GM12878 (cell line): Measurements from ENCODE around the gene GUCA1A. TPM values are rescaled to one million over a fixed set of nuclear protein-coding genes. Genes with fewer than 3 reads are reported as not detected.

Experiments
- ATAC-seq: fragments of 200-7000 bp; cut with Tn5 transposase; 3 replicates; pipeline ENCODE4 v1.9.1; 2020; ENCODE audit warnings: mild to moderate bottlenecking, moderate library complexity
- BruUV-seq: library from RNA; stranded (reverse); fragments of 400-500 nt; replicated peaks from 2 replicates; lab custom pipeline; 2021; lab: Mats Ljungman, UMichigan
- CTCF ChIA-PET: fragments of 300-600 bp; sonication (Branson Sonifier 250); formaldehyde crosslinking; extraction: SDS; loops from one replicate; lab custom pipeline; 2021; ENCODE audit warnings: inconsistent platforms; lab: Yijun Ruan, JAX
- POLR2A ChIA-PET: fragments of 350-600 bp; formaldehyde crosslinking; extraction: SDS; loops from one replicate; lab custom pipeline; 2021; ENCODE audit warnings: inconsistent platforms; lab: Charles Lee
- RAD21 ChIA-PET: fragments of 300-600 bp; sonication (Branson Sonifier 250); formaldehyde crosslinking; loops from one replicate; lab custom pipeline; 2023; ENCODE audit warnings: antibody characterized with exemption; ENCODE audit not compliant: unreplicated experiment; lab: Charles Lee
- SMC1A ChIA-PET: fragments of 300-600 bp; sonication (Branson Sonifier 250); formaldehyde crosslinking; loops from one replicate; lab custom pipeline; 2023; ENCODE audit not compliant: unreplicated experiment, uncharacterized antibody; lab: Charles Lee
- DNase-seq: peaks from one replicate; pipeline ENCODE4 v3.0.0-alpha.2; 2011; ENCODE audit warnings: low read depth, low spot score
- FAIRE-seq: peaks from 3 replicates; lab custom pipeline; 2011; peaks lifted over from hg19 to GRCh38; lab: Jason Lieb, UNC
- H2AFZ ChIP-seq: 2 replicates; pipeline ENCODE4 v1.6.0; 2011; ENCODE audit warnings: low read depth, low read length, control low read depth; ENCODE audit not compliant: control insufficient read depth
- H3K27ac ChIP-seq: 2 replicates; pipeline ENCODE4 v1.5.1; 2011; ENCODE audit warnings: control low read depth; ENCODE audit not compliant: control insufficient read depth, insufficient read depth
- H3K27me3 ChIP-seq, 2 experiments: replicated peaks in 1 of 2; 2 replicates each; pipeline versions ENCODE4 v1.6.0 to v1.6.1; 2011; ENCODE audit warnings: low read length in 1 of 2; ENCODE audit not compliant: control insufficient read depth in 2 of 2, insufficient read depth in 2 of 2
- H3K36me3 ChIP-seq, 2 experiments: 2 replicates each; pipeline ENCODE4 v1.5.1; 2011; ENCODE audit warnings: low read length in 1 of 2; ENCODE audit not compliant: control insufficient read depth in 2 of 2, insufficient read depth in 2 of 2
- H3K4me1 ChIP-seq: 2 replicates; pipeline ENCODE4 v1.6.1; 2011; ENCODE audit warnings: mild to moderate bottlenecking, low read length, moderate library complexity, mixed read lengths; ENCODE audit not compliant: control insufficient read depth, insufficient read depth
- H3K4me2 ChIP-seq: 2 replicates; pipeline ENCODE4 v1.6.0; 2011; ENCODE audit warnings: control low read depth; ENCODE audit not compliant: control insufficient read depth, insufficient read depth
- H3K4me3 ChIP-seq: fragments of 200-600 bp; sonication (generic); 2 replicates; pipeline ENCODE4 v1.5.1; 2016
- H3K79me2 ChIP-seq: 2 replicates; pipeline ENCODE4 v1.6.0; 2011; ENCODE audit warnings: low read length; ENCODE audit not compliant: control insufficient read depth, insufficient read depth
- H3K9ac ChIP-seq: 2 replicates; pipeline ENCODE4 v1.8.0; 2011; ENCODE audit warnings: low read length, control low read depth, mixed read lengths; ENCODE audit not compliant: control insufficient read depth, insufficient read depth
- H3K9me3 ChIP-seq: replicated peaks from 3 replicates; pipeline ENCODE4 v1.5.1; 2011; ENCODE audit warnings: mild to moderate bottlenecking, low read length; ENCODE audit not compliant: control insufficient read depth, insufficient read depth
- H4K20me1 ChIP-seq: 2 replicates; pipeline ENCODE4 v1.6.0; 2011; ENCODE audit not compliant: control insufficient read depth, insufficient read depth
- ASH2L ChIP-seq: fragments of 300-600, 200-600 bp; sonication (generic); IDR thresholded peaks from 2 replicates; pipeline ENCODE4 v1.6.1; 2017; ENCODE audit warnings: low read depth, mild to moderate bottlenecking, borderline replicate concordance
- BMI1 ChIP-seq: fragments of 450-650 bp; IDR thresholded peaks from 2 replicates; pipeline ENCODE4 v1.6.1; 2016; ENCODE audit warnings: mild to moderate bottlenecking, moderate library complexity, borderline replicate concordance
- ELK1 ChIP-seq: IDR thresholded peaks from 2 replicates; pipeline ENCODE4 v1.6.1; 2012; ENCODE audit warnings: low read depth, low read length, improper control_type of control experiment
- MEF2A ChIP-seq: IDR thresholded peaks from 2 replicates; pipeline ENCODE4 v1.6.1; 2011; ENCODE audit warnings: low read depth, mild to moderate bottlenecking, low read length, moderate library complexity; ENCODE audit not compliant: insufficient read depth
- NRF1 ChIP-seq: conservative IDR thresholded peaks from 2 replicates; pipeline ENCODE4 v1.6.1; 2011; ENCODE audit warnings: mild to moderate bottlenecking, low read depth, low read length, improper control_type of control experiment
- POLR2A ChIP-seq: IDR thresholded peaks from 2 replicates; pipeline ENCODE4 v1.6.1; 2011; ENCODE audit warnings: low read depth, mild to moderate bottlenecking, low read length
- SREBF2 ChIP-seq: IDR thresholded peaks from 2 replicates; pipeline ENCODE4 v1.6.1; 2012; ENCODE audit warnings: mild to moderate bottlenecking, low read length
- ZNF687 ChIP-seq: fragments of 450-650 bp; IDR thresholded peaks from 2 replicates; pipeline ENCODE4 v1.6.1; 2017; ENCODE audit warnings: mild to moderate bottlenecking, moderate library complexity
- WGBS: methylation state at CpG from one replicate; pipeline ENCODE4 v1.1.6; 2016; ENCODE audit warnings: low lambda C conversion rate; ENCODE audit not compliant: insufficient replicate concordance, insufficient coverage; ENCODE audit errors: missing lambda C conversion rate; 5-methylcytosine and 5-hydroxymethylcytosine counted together
- in situ Hi-C: fragments of 300-500 bp; cut with MboI; formaldehyde crosslinking; loops from 9 replicates; pipeline ENCODE4 v1.14.3; 2018; ENCODE audit warnings: mixed read lengths
- intact Hi-C: fragments of 100-400 bp; cut with micrococcal nuclease; formaldehyde crosslinking; loops from one replicate; pipeline ENCODE4 v1.14.2; 2022; ENCODE audit not compliant: unreplicated experiment
- polyA plus RNA-seq, 11 experiments: library from polyadenylated mRNA; depleted of rRNA in 4 of 11; unstranded in 6 of 11; stranded (reverse) in 5 of 11; fragments of >200 nt; fragmentation: Nextera tagmentation in 4 of 11; fragmentation: Illumina TruSeq in 1 of 11; extraction: Ambion mirVana in 4 of 11; extraction: Trizol in 1 of 11; gene quantifications; 1 replicate in 1 of 11; 2 replicates in 10 of 11; pipeline versions ENCODE4 v1.2.1 to v1.2.3, GENCODE V29; 2011 to 2016; ENCODE audit warnings: inconsistent platforms in 2 of 11, missing spikeins in 2 of 11, low read depth in 1 of 11
- total RNA-seq, 4 experiments: library from RNA; depleted of rRNA in 3 of 4; stranded (reverse); fragments of >200 nt in 3 of 4; fragmentation: Illumina TruSeq in 1 of 4; extraction: Trizol in 1 of 4; gene quantifications; 2 replicates each; pipeline versions ENCODE4 v1.2.1 to v1.2.3, GENCODE V29; 2013 to 2021

Gene GUCA1A
- total and polyA plus RNA-seq, 10 of the 15 experiments (the other 5 are each of a cell fraction or from before 2014, with no cell fraction given), result not detected

- Histone ChIP-seq H4K20me1 (no peaks in the 10 kb centered on the region), H3K79me2 (no peaks in the 10 kb centered on the region), H3K4me1 (no peaks in the 10 kb centered on the region), H3K27ac (no peak overlapping the region), H3K36me3 (no peaks in the 10 kb centered on the region), H3K4me2 (no peak overlapping the region), H3K27me3 (no peaks in the 10 kb centered on the region), H3K9me3 (no peaks in the 10 kb centered on the region), H3K4me3 (no peak overlapping the region), H3K9ac (no peak overlapping the region), H2AFZ (no peak overlapping the region)
- WGBS, result 48% methylated on average over 27 of the region's 27 CpGs
- ATAC-seq (no peak), DNase-seq (no peak), FAIRE-seq (no peak)
- BruUV-seq, result no TSS peak
- in situ Hi-C loops (no loop called here), intact Hi-C loops (no loop called here)
- CTCF ChIA-PET, result interaction anchor here (1.4 to 2.1 kb wide), 2 partner anchors 12 to 370 kb away, joined by 3 to 5 read pairs; no protein-coding TSS in a partner anchor
- POLR2A ChIA-PET, result no interaction called here
- SMC1A ChIA-PET, result interaction anchor here (0.6 to 0.7 kb wide), 2 partner anchors 70 to 76 kb away, joined by 3 read pairs; no protein-coding TSS in a partner anchor
- RAD21 ChIA-PET, result interaction anchor here (0.9 kb wide), 1 partner anchor 37 kb away, joined by 3 read pairs; no protein-coding TSS in a partner anchor
- TF ChIP-seq POLR2A, result no peak
- TF ChIP-seq BMI1, result no peak
- no peak for TF ChIP-seq SREBF2
Measured at GRCh38 chr6:42177514-42178364, 4.6 kb downstream of the GUCA1A start.

- H3K4me3 ChIP-seq, result no peak overlapping the region
- RAD21 ChIA-PET, result interaction anchor here (0.6 kb wide), 1 partner anchor 116 kb away, joined by 3 read pairs; no protein-coding TSS in a partner anchor
- TF ChIP-seq MEF2A (no peak), ASH2L (no peak), ZNF687 (no peak), ELK1 (no peak), NRF1 (no peak)
- no peak overlapping the region for H2AFZ ChIP-seq
- 74% methylated on average over 20 of the region's 20 CpGs for WGBS
- H3K27me3 ChIP-seq, result no peaks in the 10 kb centered on the region
- CTCF ChIA-PET, result interaction anchor here (1.4 to 1.7 kb wide), 2 partner anchors 11 to 36 kb away, joined by 3 to 4 read pairs; no protein-coding TSS in a partner anchor
- SMC1A ChIA-PET, result interaction anchor here (1.1 to 1.6 kb wide), 3 partner anchors 35 to 547 kb away, joined by 3 to 5 read pairs (median 3); no protein-coding TSS in a partner anchor
- H3K79me2 ChIP-seq, result no peaks in the 10 kb centered on the region
- POLR2A ChIA-PET, result no interaction called here
- no peaks in the 10 kb centered on the region for H4K20me1 ChIP-seq
- no peaks in the 10 kb centered on the region for H3K4me1 ChIP-seq
- BruUV-seq, result no TSS peak
- no peaks in the 10 kb centered on the region for H3K9me3 ChIP-seq
- H3K4me2 ChIP-seq, result no peak overlapping the region
- intact Hi-C loops (no loop called here), in situ Hi-C loops (no loop called here)
- no peak for ATAC-seq
- no peaks in the 10 kb centered on the region for H3K36me3 ChIP-seq
- no peak overlapping the region for H3K9ac ChIP-seq
- no peak for FAIRE-seq
- no peak overlapping the region for H3K27ac ChIP-seq
- DNase-seq, result no peak
Measured at GRCh38 chr6:42179261-42179944, 6.2 kb downstream of the GUCA1A start.
